Gastrocnemius medialis (tissue), 4 donors: Measurements from ENCODE around the gene TSKS. TPM values are rescaled to one million over a fixed set of nuclear protein-coding genes. Genes with fewer than 3 reads are reported as not detected.

Experiments
- ATAC-seq, 2 donors: fragments of 150-250 bp; one replicate each; pipeline ENCODE4 v1.9.1; 2016
- DNase-seq, 2 donors: peaks; one replicate each; pipeline ENCODE4 v3.0.0-alpha.2; 2019
- H3K27ac ChIP-seq, 4 donors: fragments of 200-600 bp; sonication (generic); 1 replicate in 1 of 4; 2 replicates in 3 of 4; pipeline ENCODE4 v1.5.1; 2016 to 2018; ENCODE audit warnings: mild to moderate bottlenecking in 2 of 4, moderate library complexity in 1 of 4
- H3K27me3 ChIP-seq, 3 donors: fragments of 200-600 bp; sonication (generic) in 2 of 3; 1 replicate in 1 of 3; 2 replicates in 2 of 3; pipeline versions ENCODE4 v1.5.1 to v1.6.0; 2016 to 2019; ENCODE audit warnings: mild to moderate bottlenecking in 1 of 3, moderate library complexity in 1 of 3
- H3K36me3 ChIP-seq, 2 donors: fragments of 200-600 bp; sonication (generic) in 1 of 2; one replicate each; pipeline ENCODE4 v1.5.1; 2017 to 2018
- H3K4me1 ChIP-seq, 2 donors: fragments of 200-600 bp; sonication (generic) in 1 of 2; one replicate each; pipeline ENCODE4 v1.5.1; 2016 to 2017; ENCODE audit warnings: mild to moderate bottlenecking in 2 of 2
- H3K4me3 ChIP-seq, 4 donors: fragments of 200-600 bp; sonication (generic) in 3 of 4; 1 replicate in 1 of 4; 2 replicates in 3 of 4; pipeline ENCODE4 v1.5.1; 2016 to 2019; ENCODE audit warnings: mild to moderate bottlenecking in 2 of 4
- H3K9me3 ChIP-seq, 3 donors: fragments of 200-600 bp; sonication (generic) in 2 of 3; 1 replicate in 1 of 3; 2 replicates in 2 of 3; pipeline ENCODE4 v1.5.1; 2016 to 2019
- POLR2A ChIP-seq, 2 donors: fragments of 450-650 bp; IDR thresholded peaks; one replicate each; pipeline ENCODE4 v1.6.1; 2017; ENCODE audit warnings: antibody characterized with exemption in 2 of 2, mild to moderate bottlenecking in 2 of 2, moderate library complexity in 2 of 2
- in situ Hi-C, 4 donors: fragments of 200-750 bp; cut with MboI; loops; one replicate each; pipeline versions ENCODE4 v1.15.0 to v1.8.0; 2017; ENCODE audit warnings: low sequenced_read_pairs in 4 of 4
- intact Hi-C: fragments of 100-400 bp; cut with DNase I; formaldehyde crosslinking; loops from one replicate; pipeline ENCODE4 v1.15.1; 2023; ENCODE audit warnings: low total_unique reads
- total RNA-seq, 4 donors: library from RNA; depleted of rRNA; stranded (reverse); fragments of >200 nt; gene quantifications; one replicate each; pipeline versions ENCODE4 v1.1.0 to v1.2.3, GENCODE V29; 2016
- TF ChIP-seq, protein P1 (sequence below), 5 experiments: fragments of 450-650 bp in 3 of 5; fragments of 200-600 bp in 2 of 5; sonication (generic) in 2 of 5; IDR thresholded peaks in 4 of 5; conservative IDR thresholded peaks in 1 of 5; 1 replicate in 4 of 5; 2 replicates in 1 of 5; pipeline ENCODE4 v1.5.1; 2016 to 2019; ENCODE audit warnings: antibody characterized with exemption in 5 of 5, mild to moderate bottlenecking in 3 of 5, moderate library complexity in 3 of 5

The TSKS gene
- total RNA-seq, 4 donors from 2014 or later = 0.13 to 0.16 TPM; not detected in 2

GRCh38 chr19:49755956-49756355 lies 7.2 kb downstream of the TSKS start:
- in situ Hi-C loops (no loop called here), intact Hi-C loops (no loop called here)
- DNase-seq (no peak), ATAC-seq (no peak)
- TF ChIP-seq POLR2A (IDR thresholded peaks at IDR 0.05) = no peak
- TF ChIP-seq, protein P1, sequence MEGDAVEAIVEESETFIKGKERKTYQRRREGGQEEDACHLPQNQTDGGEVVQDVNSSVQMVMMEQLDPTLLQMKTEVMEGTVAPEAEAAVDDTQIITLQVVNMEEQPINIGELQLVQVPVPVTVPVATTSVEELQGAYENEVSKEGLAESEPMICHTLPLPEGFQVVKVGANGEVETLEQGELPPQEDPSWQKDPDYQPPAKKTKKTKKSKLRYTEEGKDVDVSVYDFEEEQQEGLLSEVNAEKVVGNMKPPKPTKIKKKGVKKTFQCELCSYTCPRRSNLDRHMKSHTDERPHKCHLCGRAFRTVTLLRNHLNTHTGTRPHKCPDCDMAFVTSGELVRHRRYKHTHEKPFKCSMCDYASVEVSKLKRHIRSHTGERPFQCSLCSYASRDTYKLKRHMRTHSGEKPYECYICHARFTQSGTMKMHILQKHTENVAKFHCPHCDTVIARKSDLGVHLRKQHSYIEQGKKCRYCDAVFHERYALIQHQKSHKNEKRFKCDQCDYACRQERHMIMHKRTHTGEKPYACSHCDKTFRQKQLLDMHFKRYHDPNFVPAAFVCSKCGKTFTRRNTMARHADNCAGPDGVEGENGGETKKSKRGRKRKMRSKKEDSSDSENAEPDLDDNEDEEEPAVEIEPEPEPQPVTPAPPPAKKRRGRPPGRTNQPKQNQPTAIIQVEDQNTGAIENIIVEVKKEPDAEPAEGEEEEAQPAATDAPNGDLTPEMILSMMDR (IDR thresholded peaks at IDR 0.05 in 4 of 5, conservative IDR thresholded peaks at IDR 0.05 in 1 of 5) = no peak
- no peaks in the 10 kb centered on the region for H3K36me3 ChIP-seq
- H3K9me3 ChIP-seq = no peaks in the 10 kb centered on the region
- H3K4me3 ChIP-seq = no peak overlapping the region
- no peaks in the 10 kb centered on the region for H3K27me3 ChIP-seq
- no peaks in the 10 kb centered on the region for H3K4me1 ChIP-seq
- no peak overlapping the region for H3K27ac ChIP-seq

DNA sequence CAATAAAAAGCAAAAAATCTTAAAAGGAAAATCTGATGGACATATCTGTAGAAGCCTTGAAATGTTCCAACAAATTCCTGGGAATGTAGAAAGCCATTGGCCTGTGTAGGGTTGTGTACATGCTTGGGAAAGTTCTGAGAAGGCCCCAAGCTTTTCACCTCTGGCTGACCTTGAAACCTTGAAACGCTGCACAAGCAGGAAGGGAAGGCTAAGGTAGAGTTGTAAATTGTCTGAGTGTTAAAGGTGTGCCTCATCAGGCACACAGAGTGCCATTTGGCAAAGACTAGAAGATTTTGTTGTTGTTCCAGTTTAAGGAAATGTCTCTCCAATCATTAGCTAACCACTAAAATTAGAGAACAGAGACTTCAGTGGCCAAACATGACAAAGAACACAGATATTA lies 10.4 kb downstream of the TSKS start:
- DNase-seq (no peak), ATAC-seq (no peak)
- in situ Hi-C loops = no loop called here
- Histone ChIP-seq H3K4me1 (no peaks in the 10 kb centered on the region), H3K36me3 (no peaks in the 10 kb centered on the region), H3K4me3 (no peak overlapping the region), H3K27me3 (no peaks in the 10 kb centered on the region), H3K27ac (no peak overlapping the region), H3K9me3 (no peaks in the 10 kb centered on the region)
- intact Hi-C loops = no loop called here
- TF ChIP-seq, protein P1 (IDR thresholded peaks at IDR 0.05 in 4 of 5, conservative IDR thresholded peaks at IDR 0.05 in 1 of 5) = no peak
- TF ChIP-seq POLR2A (IDR thresholded peaks at IDR 0.05) = no peak

- no peaks in the 10 kb centered on the region for H3K27me3 ChIP-seq
- no peaks in the 10 kb centered on the region for H3K9me3 ChIP-seq
- no peaks in the 10 kb centered on the region for H3K36me3 ChIP-seq
- in situ Hi-C loops = no loop called here
- no peak for ATAC-seq
- H3K4me1 ChIP-seq = no peaks in the 10 kb centered on the region
- intact Hi-C loops = no loop called here
- H3K27ac ChIP-seq = no peak overlapping the region
- no peak for DNase-seq
- H3K4me3 ChIP-seq = no peak overlapping the region
- TF ChIP-seq, protein P1 (IDR thresholded peaks at IDR 0.05 in 4 of 5, conservative IDR thresholded peaks at IDR 0.05 in 1 of 5) = no peak
- no peak for TF ChIP-seq POLR2A (IDR thresholded peaks at IDR 0.05)
Measured at GRCh38 chr19:49749771-49750170, 13.3 kb downstream of the TSKS start.

DNA sequence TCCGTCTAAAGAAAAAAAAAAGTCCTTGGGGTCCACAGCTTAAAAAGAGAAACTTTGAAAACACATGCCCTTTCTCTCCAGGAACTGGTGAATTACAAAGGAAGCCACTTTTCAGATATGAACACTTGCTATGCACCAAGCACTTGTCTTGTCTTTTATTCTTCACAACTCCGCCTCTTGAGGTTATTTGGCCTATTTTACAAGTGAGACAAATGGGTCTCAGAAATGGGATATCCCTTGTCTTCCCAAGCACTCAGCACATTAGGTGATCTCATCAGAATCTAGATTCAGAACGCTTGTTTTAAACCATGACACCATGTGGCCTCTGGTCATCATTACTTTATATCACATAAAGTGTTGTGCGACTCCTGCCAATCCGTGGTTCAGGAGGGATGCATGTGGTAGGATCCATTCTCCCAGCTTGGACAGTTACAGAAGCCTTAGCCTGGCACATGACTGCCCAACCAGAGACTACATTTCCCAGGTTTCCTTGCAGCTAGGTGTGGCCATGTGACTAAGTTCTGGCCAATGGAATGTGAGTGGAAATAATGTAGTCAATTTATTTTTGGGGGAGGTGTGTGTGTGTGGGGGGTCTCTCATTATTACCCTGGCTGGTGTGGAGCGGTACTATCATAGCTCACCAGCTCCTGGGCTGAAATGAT lies 13.9 kb downstream of the TSKS start:
- DNase-seq (no peak), ATAC-seq (peak; percentile 62 to 74)
- no peak for TF ChIP-seq POLR2A (IDR thresholded peaks at IDR 0.05)
- TF ChIP-seq, protein P1 (IDR thresholded peaks at IDR 0.05 in 4 of 5, conservative IDR thresholded peaks at IDR 0.05 in 1 of 5) = no peak
- in situ Hi-C loops = no loop called here
- no peaks in the 10 kb centered on the region for H3K27me3 ChIP-seq
- H3K4me1 ChIP-seq = no peaks in the 10 kb centered on the region
- H3K9me3 ChIP-seq = no peaks in the 10 kb centered on the region
- intact Hi-C loops = no loop called here
- H3K36me3 ChIP-seq = no peaks in the 10 kb centered on the region
- no peak overlapping the region for H3K27ac ChIP-seq
- H3K4me3 ChIP-seq = no peak overlapping the region
